ENCODE measurements around the gene PAGE4.
A peak's percentile ranks its signal among the peaks of the same experiment; 100 is the strongest.

The PAGE4 gene

GRCh38 chrX:49877397-49878101, 48.4 kb downstream of the PAGE4 start:
- no peak for DNase-seq

- no peak for DNase-seq
Measured at GRCh38 chrX:49878128-49878833, 49.2 kb downstream of the PAGE4 start.

- peak; percentile 72 for DNase-seq
Measured at GRCh38 chrX:49878834-49879655, 49.9 kb downstream of the PAGE4 start, which contains the start of gene USP27X. Gene USP27X, plus strand, starts transcription at chrX:49879484. Its CDS starts 824 bp downstream, at chrX:49880308.

DNA sequence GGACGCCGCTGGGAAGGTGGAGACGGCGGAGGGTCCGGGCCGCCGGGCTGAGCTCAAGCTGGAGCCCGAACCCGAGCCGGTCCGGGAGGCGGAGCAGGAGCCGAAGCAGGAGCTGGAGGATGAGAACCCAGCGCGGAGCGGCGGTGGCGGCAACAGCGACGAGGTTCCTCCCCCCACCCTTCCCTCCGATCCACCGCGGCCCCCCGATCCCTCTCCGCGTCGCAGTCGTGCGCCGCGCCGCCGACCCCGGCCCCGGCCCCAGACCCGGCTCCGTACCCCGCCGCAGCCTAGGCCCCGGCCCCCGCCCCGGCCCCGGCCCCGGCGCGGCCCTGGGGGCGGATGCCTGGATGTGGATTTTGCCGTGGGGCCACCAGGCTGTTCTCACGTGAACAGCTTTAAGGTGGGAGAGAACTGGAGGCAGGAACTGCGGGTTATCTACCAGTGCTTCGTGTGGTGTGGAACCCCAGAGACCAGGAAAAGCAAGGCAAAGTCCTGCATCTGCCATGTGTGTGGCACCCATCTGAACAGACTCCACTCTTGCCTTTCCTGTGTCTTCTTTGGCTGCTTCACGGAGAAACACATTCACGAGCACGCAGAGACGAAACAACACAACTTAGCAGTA, 50.7 kb downstream of the PAGE4 start:
- no peak for DNase-seq

- no peak for DNase-seq
Measured at GRCh38 chrX:49880668-49881067, 51.6 kb downstream of the PAGE4 start.
